H9 (cell line): ENCODE results near the gene ANKRD13B. TPM values are rescaled to one million over a fixed set of nuclear protein-coding genes. Genes with fewer than 3 reads are reported as not detected.

Experiments used
- DNase-seq: peaks from one replicate; pipeline ENCODE4 v3.0.0-alpha.2; 2017
- H2AFZ ChIP-seq: one replicate; pipeline ENCODE4 v1.6.1; 2013; ENCODE audit warnings: mild to moderate bottlenecking, low read length, control low read depth, moderate library complexity
- H2AK5ac ChIP-seq: 2 replicates; pipeline ENCODE4 v1.6.1; 2013; ENCODE audit warnings: low read length, control low read depth, mixed read lengths; ENCODE audit not compliant: insufficient read length
- H2BK120ac ChIP-seq: one replicate; pipeline ENCODE4 v1.6.1; 2013; ENCODE audit warnings: low read depth, mild to moderate bottlenecking, low read length, control low read depth, inconsistent platforms; ENCODE audit not compliant: poor library complexity, severe bottlenecking
- H2BK12ac ChIP-seq: 2 replicates; pipeline ENCODE4 v1.6.1; 2013; ENCODE audit warnings: low read length, control low read depth, mixed read lengths, low read depth; ENCODE audit not compliant: insufficient read length
- H2BK15ac ChIP-seq: 2 replicates; pipeline ENCODE4 v1.6.1; 2013; ENCODE audit warnings: low read depth, low read length, control low read depth
- H2BK20ac ChIP-seq: one replicate; pipeline ENCODE4 v1.6.1; 2013; ENCODE audit warnings: low read depth, mild to moderate bottlenecking, low read length, control low read depth, inconsistent platforms; ENCODE audit not compliant: poor library complexity, severe bottlenecking
- H2BK5ac ChIP-seq: 2 replicates; pipeline ENCODE4 v1.6.1; 2013; ENCODE audit warnings: low read length, control low read depth, mixed read lengths; ENCODE audit not compliant: insufficient read length
- H3K14ac ChIP-seq: 2 replicates; pipeline ENCODE4 v1.6.1; 2013; ENCODE audit warnings: low read length, control low read depth; ENCODE audit not compliant: insufficient read depth
- H3K18ac ChIP-seq: 2 replicates; pipeline ENCODE4 v1.6.1; 2013; ENCODE audit warnings: low read depth, mild to moderate bottlenecking, mixed read lengths, low read length, control low read depth; ENCODE audit not compliant: insufficient read length
- H3K23ac ChIP-seq: 2 replicates; pipeline ENCODE4 v1.6.1; 2013; ENCODE audit warnings: low read length, control low read depth, mixed read lengths, low read depth; ENCODE audit not compliant: insufficient read length
- H3K23me2 ChIP-seq: 2 replicates; pipeline ENCODE4 v1.6.1; 2013; ENCODE audit warnings: low read depth, mild to moderate bottlenecking, mixed read lengths, low read length, control low read depth; ENCODE audit not compliant: insufficient read length, poor library complexity, severe bottlenecking
- H3K27ac ChIP-seq: 2 replicates; pipeline ENCODE4 v1.5.1; 2013; ENCODE audit warnings: low read length, control low read depth, mixed read lengths, low read depth; ENCODE audit not compliant: insufficient read length
- H3K27me3 ChIP-seq: 2 replicates; pipeline ENCODE4 v1.6.1; 2013; ENCODE audit warnings: low read length, control low read depth, inconsistent platforms; ENCODE audit not compliant: insufficient read depth
- H3K4ac ChIP-seq: 2 replicates; pipeline ENCODE4 v1.6.1; 2013; ENCODE audit warnings: low read depth, mild to moderate bottlenecking, control low read depth, inconsistent platforms, low read length, moderate library complexity
- H3K4me1 ChIP-seq: 2 replicates; pipeline ENCODE4 v1.6.1; 2013; ENCODE audit warnings: low read length, control low read depth, inconsistent platforms; ENCODE audit not compliant: insufficient read depth
- H3K4me2 ChIP-seq: 2 replicates; pipeline ENCODE4 v1.6.1; 2013; ENCODE audit warnings: low read length, control low read depth, mixed read lengths; ENCODE audit not compliant: insufficient read length, insufficient read depth
- H3K56ac ChIP-seq: 2 replicates; pipeline ENCODE4 v1.6.1; 2013; ENCODE audit warnings: low read depth, mild to moderate bottlenecking, mixed read lengths, low read length, control low read depth; ENCODE audit not compliant: insufficient read length
- H3K79me1 ChIP-seq: 2 replicates; pipeline ENCODE4 v1.6.1; 2013; ENCODE audit warnings: low read depth, mild to moderate bottlenecking, moderate library complexity, low read length, control low read depth, inconsistent platforms; ENCODE audit not compliant: insufficient read depth, poor library complexity, severe bottlenecking
- H3K79me2 ChIP-seq: 2 replicates; pipeline ENCODE4 v1.6.1; 2013; ENCODE audit warnings: low read length, control low read depth, inconsistent platforms; ENCODE audit not compliant: insufficient read depth
- H3K9ac ChIP-seq: 2 replicates; pipeline ENCODE4 v1.6.1; 2013; ENCODE audit warnings: low read length, control low read depth, mixed read lengths; ENCODE audit not compliant: insufficient read length; ENCODE audit errors: extremely low read depth
- H3K9me3 ChIP-seq: one replicate; pipeline ENCODE4 v1.6.1; 2013; ENCODE audit warnings: low read depth, low read length, inconsistent platforms; ENCODE audit not compliant: control insufficient read depth
- H3T11ph ChIP-seq: one replicate; pipeline ENCODE4 v1.6.1; 2013; ENCODE audit warnings: mild to moderate bottlenecking, low read length, control low read depth, inconsistent platforms
- H4K20me1 ChIP-seq: one replicate; pipeline ENCODE4 v1.6.1; 2013; ENCODE audit not compliant: control insufficient read depth, insufficient read length, insufficient read depth
- H4K5ac ChIP-seq: 2 replicates; pipeline ENCODE4 v1.6.1; 2013; ENCODE audit warnings: low read depth, mild to moderate bottlenecking, mixed read lengths, low read length, control low read depth; ENCODE audit not compliant: insufficient read length
- H4K8ac ChIP-seq: replicated peaks from 2 replicates; pipeline ENCODE4 v1.6.1; 2013; ENCODE audit warnings: low read length, control low read depth, mixed read lengths, low read depth; ENCODE audit not compliant: insufficient read length
- H4K91ac ChIP-seq: 2 replicates; pipeline ENCODE4 v1.6.1; 2013; ENCODE audit warnings: low read depth, mild to moderate bottlenecking, moderate library complexity, mixed read lengths, low read length, control low read depth; ENCODE audit not compliant: insufficient read length
- H3K27ac Mint-ChIP-seq, 3 experiments: 2 replicates in 2 of 3; 3 replicates in 1 of 3; pipeline ENCODE4 v1.8.0; 2020 to 2021; ENCODE audit warnings: mixed read lengths in 3 of 3, mild to moderate bottlenecking in 1 of 3, moderate library complexity in 1 of 3
- H3K27me3 Mint-ChIP-seq: 2 replicates; pipeline ENCODE4 v1.8.0; 2021; ENCODE audit warnings: low read depth, mild to moderate bottlenecking, moderate library complexity, mixed read lengths
- H3K36me3 Mint-ChIP-seq, 3 experiments: 2 replicates in 2 of 3; 3 replicates in 1 of 3; pipeline ENCODE4 v1.8.0; 2020 to 2021; ENCODE audit warnings: low read depth in 3 of 3, mixed read lengths in 3 of 3; ENCODE audit not compliant: insufficient read depth in 1 of 3
- H3K4me1 Mint-ChIP-seq, 2 experiments: 2 replicates each; pipeline ENCODE4 v1.8.0; 2020; ENCODE audit warnings: mixed read lengths in 2 of 2
- H3K4me3 Mint-ChIP-seq, 2 experiments: 2 replicates in 1 of 2; 3 replicates in 1 of 2; pipeline ENCODE4 v1.8.0; 2020 to 2021; ENCODE audit warnings: mild to moderate bottlenecking in 2 of 2, mixed read lengths in 2 of 2, moderate library complexity in 1 of 2
- H3K9me3 Mint-ChIP-seq, 2 experiments: 2 replicates in 1 of 2; 3 replicates in 1 of 2; pipeline ENCODE4 v1.8.0; 2020; ENCODE audit warnings: mild to moderate bottlenecking in 2 of 2, mixed read lengths in 2 of 2, moderate library complexity in 1 of 2
- CTCF ChIP-seq: fragments of 200-600 bp; sonication (generic); conservative IDR thresholded peaks from 3 replicates; pipeline ENCODE4 v1.8.0; 2021; ENCODE audit warnings: antibody characterized with exemption, mild to moderate bottlenecking
- WGBS: extraction: QIAGEN DNeasy Blood & Tissue Kit; methylation state at CpG from one replicate; pipeline ENCODE4 v1.1.7; 2013; ENCODE audit warnings: missing lambda C conversion rate, low lambda C conversion rate, mixed read lengths; ENCODE audit not compliant: insufficient read length; ENCODE audit errors: extremely low coverage; 5-methylcytosine and 5-hydroxymethylcytosine counted together
- total RNA-seq: library from RNA; stranded (reverse); gene quantifications from 2 replicates; pipeline ENCODE4 v1.2.1, GENCODE V29; 2021

ANKRD13B gene
- total RNA-seq, 1 experiment from 2014 or later, result 24.2 TPM

- peaks cover 3% of the 10 kb centered on the region; the same call in 1 of the 2 replicates for H3K4me1 ChIP-seq
- peaks cover 37 to 66% of the 10 kb centered on the region in 2 experiments for H3K4me1 Mint-ChIP-seq
- H3K23me2 ChIP-seq, result peaks cover 9% of the 10 kb centered on the region
- H3K27ac ChIP-seq, result no peak overlapping the region
- H3K4me3 Mint-ChIP-seq, result peak overlapping the region; percentile 65 to 86
- H3K27ac Mint-ChIP-seq, result no peak overlapping the region
- no peak overlapping the region for H2AFZ ChIP-seq
- peaks cover 11% of the 10 kb centered on the region for H3K27me3 ChIP-seq
- no peak for TF ChIP-seq CTCF
- H4K20me1 ChIP-seq, result no peaks in the 10 kb centered on the region
- no peaks in the 10 kb centered on the region for H3K79me1 ChIP-seq
- H3K4ac ChIP-seq, result no peak overlapping the region
- no peak overlapping the region for H2BK20ac ChIP-seq
- no peak overlapping the region for H4K8ac ChIP-seq
- no peaks in the 10 kb centered on the region for H3K9me3 Mint-ChIP-seq
- H3K14ac ChIP-seq, result no peak overlapping the region
- H3K56ac ChIP-seq, result no peak overlapping the region
- no peak overlapping the region for H3K18ac ChIP-seq
- no peak overlapping the region for H2BK5ac ChIP-seq
- H3K4me2 ChIP-seq, result peak overlapping the region; percentile 26
- no peak overlapping the region for H4K91ac ChIP-seq
- no peak overlapping the region for H2BK120ac ChIP-seq
- H2BK12ac ChIP-seq, result no peak overlapping the region
- H3K36me3 Mint-ChIP-seq, result peaks cover 0 to 10% (median 5%) of the 10 kb centered on the region in 3 experiments; a peak in 2 of 7 replicates
- no peak overlapping the region for H2AK5ac ChIP-seq
- H3K23ac ChIP-seq, result no peak overlapping the region
- H2BK15ac ChIP-seq, result no peak overlapping the region
- no peak overlapping the region for H3T11ph ChIP-seq
- no peak for DNase-seq
- H3K27me3 Mint-ChIP-seq, result peaks cover 81% of the 10 kb centered on the region
- no peak overlapping the region for H3K9ac ChIP-seq
- no peaks in the 10 kb centered on the region for H3K9me3 ChIP-seq
- no peak overlapping the region for H4K5ac ChIP-seq
- no peaks in the 10 kb centered on the region for H3K79me2 ChIP-seq
- WGBS, result no CpG with 5 or more reads among the region's 32 CpGs
Observed at GRCh38 chr17:29616300-29617048, 23.5 kb downstream of the ANKRD13B start.
